ENCODE measurements around the gene TSPAN6.

DNA sequence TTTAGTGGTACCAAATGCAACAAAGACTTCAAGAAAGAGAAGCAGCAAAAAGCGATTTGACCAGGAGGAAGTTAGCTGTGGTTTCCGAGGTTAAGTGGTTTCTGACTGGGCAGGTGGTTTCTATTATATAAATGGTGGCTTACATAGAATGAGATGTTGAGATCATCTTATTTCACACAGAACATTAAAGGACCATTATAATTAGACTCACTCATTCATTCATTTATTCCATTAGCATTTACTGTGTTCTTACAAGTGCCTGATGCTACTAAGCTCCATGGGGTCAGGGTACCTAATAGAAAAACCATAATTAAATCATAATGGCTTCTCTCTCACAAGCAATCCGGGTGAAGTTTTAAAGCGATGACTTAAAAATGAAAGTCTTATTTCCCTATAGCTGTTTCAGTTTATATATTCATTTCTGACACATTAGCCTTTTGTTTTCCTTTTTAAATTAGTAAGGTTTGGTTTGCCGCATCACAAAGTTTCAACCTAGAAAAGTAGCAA, 10.6 kb downstream of the TSPAN6 start:
- TF ChIP-seq ZNF558 (CRISPR knock-in tag; IDR thresholded peaks at IDR 0.05; ENCODE audit: borderline replicate concordance) (no peak), GABPB1 (CRISPR knock-in tag; IDR thresholded peaks at IDR 0.05) (no peak)
- TF ChIP-seq, protein P1, sequence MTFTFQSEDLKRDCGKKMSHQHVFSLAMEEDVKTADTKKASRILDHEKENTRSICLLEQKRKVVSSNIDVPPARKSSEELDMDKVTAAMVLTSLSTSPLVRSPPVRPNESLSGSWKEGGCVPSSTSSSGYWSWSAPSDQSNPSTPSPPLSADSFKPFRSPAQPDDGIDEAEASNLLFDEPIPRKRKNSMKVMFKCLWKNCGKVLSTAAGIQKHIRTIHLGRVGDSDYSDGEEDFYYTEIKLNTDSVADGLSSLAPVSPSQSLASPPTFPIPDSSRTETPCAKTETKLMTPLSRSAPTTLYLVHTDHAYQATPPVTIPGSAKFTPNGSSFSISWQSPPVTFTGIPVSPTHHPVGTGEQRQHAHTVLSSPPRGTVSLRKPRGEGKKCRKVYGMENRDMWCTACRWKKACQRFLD (CRISPR knock-in tag; IDR thresholded peaks at IDR 0.05; ENCODE audit: borderline replicate concordance), result no peak

Measured in HepG2 (cell line).